Non-pigmented ciliary epithelial cell (primary cell): Measurements from ENCODE around the gene USP37.

ENCODE experiments used
- DNase-seq: peaks from one replicate; pipeline ENCODE4 v3.0.0-alpha.2; 2010; ENCODE audit warnings: low read depth

USP37 gene

GRCh38 chr2:218431878-218432277 lies 136.3 kb downstream of the USP37 start:
- DNase-seq: no peak

DNA sequence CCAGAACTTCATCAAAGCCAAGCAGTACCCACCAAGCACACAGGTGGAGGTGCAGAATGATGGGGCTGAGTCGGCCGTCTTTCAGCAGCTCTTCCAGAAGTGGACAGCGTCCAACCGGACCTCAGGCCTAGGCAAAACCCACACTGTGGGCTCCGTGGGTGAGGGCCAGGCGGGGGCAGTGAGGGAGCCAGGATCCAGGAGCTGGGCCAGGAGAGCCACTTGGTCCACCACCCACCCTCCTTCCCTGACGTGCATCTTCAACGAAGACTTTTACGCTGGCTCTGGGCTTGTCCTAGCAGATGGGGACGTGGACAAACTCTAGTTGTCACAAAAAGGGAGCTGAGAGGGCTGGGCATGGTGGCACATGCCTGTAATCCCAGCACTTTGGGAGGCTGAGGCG lies 137.4 kb downstream of the USP37 start:
- no peak for DNase-seq

DNA sequence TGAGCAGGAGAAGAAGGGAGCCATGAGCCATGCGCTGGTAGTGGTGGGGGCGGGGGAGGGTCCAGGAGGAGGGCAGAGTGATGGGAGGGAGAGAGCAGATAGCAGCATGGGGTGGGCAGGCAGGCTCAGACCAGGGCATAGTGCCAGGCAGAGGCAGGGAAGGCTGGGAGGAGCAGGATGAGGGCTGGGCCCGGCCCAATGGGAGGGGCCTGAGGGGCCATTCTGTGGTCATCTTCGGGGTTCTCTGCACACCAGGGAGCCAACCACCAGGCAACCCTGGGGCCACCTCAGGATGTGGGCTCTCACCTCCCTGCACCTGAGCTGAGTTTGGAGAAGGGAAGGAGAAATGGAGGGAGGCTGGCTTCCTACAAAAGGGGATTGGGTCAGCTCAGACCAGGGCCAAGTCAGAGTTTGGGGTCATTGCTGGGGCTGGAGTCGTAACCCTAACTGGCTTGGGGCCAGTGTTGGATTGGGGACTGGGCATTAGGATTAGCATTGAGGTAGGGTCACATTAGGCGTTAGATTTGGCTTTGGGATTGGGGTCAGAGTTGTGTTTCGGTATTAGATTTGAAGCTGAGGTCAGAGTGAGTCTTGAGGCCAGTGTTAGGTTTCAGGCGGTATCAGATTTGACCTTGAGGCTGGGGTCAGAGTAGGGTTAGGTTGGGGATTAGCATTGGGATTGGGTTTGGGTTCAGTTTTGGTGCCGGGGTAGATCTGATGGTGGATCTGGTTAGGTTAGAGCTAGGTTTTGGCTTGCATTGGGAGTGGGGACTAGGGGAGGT lies 138.0 kb downstream of the USP37 start:
- DNase-seq: no peak

DNA sequence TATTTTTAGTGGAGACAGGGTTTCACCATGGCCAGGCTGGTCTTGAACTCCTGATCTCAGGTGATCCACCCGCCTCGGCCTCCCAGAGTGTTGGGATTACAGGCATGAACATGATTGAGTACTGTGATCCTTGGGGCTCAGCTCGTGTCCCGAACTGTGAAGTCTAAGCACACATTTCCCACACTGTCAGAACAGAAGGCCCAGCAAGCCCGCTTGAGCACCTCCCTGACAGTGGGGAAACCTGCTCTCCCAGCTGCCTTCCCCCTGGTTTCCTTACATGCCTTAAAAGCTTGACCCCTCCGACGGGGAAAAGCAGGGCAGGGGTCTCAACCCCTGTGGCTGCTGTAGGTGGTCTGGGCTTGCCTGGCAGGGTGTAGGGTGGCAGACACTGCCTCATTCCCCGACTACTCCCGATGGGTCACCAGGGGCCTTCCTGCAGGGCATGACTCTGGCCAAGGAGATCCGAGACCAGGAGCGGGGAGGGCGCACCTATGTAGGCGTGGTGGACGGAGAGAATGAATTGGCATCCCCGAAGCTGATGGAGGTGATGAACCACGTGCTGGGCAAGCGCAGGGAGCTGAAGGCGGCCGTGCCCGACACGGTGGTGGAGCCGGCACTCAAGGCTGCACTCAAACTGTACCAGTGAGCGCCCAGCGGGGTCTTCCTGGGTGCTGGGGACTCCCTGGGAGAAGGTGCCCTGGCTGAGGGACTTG lies 139.1 kb downstream of the USP37 start:
- DNase-seq: no peak

DNA sequence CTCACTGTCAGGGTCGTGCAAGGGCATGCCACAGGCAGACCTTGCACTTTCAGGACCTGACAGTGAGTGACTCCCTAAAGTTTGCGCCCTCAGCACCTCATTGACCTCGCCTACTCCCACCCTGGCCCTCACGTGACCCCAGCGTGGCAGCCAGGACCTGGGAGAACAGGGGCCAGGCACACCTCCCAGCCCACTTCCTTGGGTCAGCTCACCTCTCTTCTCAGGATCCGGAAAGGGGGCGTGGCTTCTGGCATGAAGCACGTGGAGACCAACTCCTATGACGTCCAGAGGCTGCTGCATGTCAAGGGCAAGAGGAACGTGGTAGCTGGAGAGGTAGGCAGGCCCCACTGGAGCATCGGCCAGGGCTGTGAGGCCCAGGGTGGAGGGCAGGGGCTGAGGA lies 140.4 kb downstream of the USP37 start:
- no peak for DNase-seq

DNA sequence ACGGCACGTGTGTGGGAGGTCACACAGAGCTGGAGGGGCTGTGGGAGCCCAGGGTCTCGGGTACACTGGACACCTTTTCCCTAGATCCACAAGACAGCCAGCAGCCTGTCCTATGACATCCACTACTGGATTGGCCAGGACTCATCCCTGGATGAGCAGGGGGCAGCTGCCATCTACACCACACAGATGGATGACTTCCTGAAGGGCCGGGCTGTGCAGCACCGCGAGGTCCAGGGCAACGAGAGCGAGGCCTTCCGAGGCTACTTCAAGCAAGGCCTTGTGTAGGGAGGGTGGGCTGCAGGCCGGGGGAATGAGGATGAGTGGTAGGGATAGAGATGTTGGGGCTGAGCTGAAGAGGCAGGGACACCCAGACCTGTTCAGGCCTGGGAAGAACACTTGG lies 142.6 kb downstream of the USP37 start:
- no peak for DNase-seq

GRCh38 chr2:218423584-218423983 lies 144.6 kb downstream of the USP37 start:
- no peak for DNase-seq

- DNase-seq: no peak
Measured at GRCh38 chr2:218422403-218423086, 145.6 kb downstream of the USP37 start.

- no peak for DNase-seq
Measured at GRCh38 chr2:218421027-218421426, 147.1 kb downstream of the USP37 start.

- no peak for DNase-seq
Measured at GRCh38 chr2:218419630-218420216, 148.4 kb downstream of the USP37 start.

DNA sequence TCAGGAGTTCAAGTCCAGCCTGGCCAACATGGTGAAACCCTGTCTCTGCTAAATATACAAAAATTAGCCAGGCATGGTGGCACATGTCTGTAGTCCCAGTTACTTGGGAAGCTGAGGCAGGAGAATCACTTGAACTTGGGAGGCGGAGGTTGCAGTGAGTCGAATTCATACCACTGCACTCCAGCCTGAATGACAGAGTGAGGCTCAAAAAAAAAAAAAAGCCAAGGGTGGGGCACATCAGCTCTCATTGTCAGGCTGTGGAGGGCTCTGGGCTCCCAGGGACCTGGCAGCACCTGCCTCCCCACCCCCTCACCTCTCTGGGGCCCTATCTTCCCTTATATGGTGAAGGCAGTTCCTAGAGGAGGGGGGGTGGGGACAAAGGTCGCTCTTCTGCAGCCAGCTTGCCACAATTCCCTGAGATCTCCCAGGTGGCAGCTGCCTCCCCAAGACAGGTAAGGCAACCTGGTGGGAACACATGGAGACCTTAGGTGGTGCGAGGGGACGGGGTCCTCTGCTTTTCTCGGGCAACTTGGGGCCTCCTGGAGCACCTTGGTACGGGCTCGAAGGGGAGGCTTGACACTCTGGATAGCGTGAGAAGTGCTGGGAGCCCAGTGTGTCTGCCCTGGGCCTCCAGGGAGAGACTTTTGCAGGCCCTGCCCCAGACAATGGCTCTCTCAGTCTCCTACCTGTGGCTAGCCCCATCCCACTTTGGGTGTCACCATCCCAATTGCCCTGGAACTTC lies 149.3 kb downstream of the USP37 start, which contains the start of gene VIL1:
Gene VIL1 (plus strand): TSS at position 407 of the 742 bp plus-strand sequence. CDS start 4,656 bp downstream, outside the sequence.
- DNase-seq: no peak

DNA sequence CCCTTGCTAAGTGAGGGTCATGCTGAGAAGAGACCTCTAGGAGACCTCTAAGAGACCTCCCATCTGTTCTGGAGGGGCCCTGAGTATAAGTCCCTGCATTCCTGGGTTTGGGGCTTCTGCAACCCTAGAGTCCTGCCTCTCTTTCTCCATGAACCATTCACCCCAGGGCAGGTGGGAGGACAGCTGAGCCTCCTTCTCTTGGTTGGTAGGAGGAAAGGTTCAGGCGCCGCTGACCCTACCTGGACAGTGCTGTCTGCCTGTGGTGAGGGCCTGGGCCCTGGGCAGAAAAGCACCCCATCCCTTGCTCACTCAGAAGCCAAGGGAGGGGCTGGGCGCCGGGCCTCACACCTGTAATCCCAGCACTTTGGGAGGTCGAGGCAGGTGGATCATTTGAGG lies 149.8 kb downstream of the USP37 start:
- DNase-seq: no peak

DNA sequence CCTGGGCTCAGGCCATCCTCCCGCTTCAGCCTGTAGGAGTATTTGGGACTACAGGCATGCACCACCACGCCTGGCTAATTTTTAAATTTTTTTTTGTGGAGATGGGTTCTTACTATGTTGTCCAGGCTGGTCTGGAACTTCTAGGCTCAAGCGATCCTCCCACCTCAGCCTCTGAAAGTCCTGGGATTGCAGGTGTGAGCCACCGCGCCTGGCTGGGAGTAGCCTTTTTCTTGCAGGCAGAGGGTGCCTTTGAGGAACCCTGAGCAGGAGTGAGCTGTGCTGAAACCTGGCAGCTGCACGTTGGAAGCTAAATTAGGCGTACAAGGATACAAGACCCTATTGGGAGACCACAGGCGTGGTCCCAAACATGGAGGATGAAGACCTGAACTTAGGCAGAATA lies 160.4 kb downstream of the USP37 start:
- no peak for DNase-seq

DNA sequence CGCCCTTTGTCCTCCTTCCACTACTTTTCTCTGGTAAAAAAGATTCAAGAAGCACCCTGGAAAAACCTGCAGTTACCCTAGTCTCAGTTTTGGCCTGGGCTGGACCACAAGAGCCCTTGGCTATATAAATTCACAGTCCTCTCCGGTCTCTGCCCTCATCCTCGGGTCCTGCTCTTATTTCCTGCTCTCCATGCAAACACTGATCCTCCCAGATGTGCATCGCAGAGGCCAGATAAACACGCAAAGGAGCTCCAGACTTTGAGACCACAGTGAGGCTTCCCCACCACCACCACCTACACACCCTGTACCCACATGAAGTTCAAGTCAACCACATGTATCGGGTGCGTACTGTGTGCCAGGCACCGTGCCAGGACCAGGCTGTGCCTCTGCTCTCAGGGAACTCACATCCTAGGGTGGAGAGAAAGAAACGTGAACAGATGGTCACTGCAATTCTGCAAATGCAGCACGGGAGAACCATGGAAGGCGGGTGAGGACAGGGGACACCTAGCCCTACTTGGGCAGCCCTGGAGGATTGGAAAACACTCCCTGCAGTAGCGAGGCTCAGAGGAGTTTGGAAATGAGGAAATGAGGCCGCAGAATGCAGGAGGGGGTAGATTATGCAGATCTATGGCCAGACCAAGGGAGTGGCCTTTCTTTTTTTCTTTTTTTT lies 161.1 kb downstream of the USP37 start:
- no peak for DNase-seq

DNA sequence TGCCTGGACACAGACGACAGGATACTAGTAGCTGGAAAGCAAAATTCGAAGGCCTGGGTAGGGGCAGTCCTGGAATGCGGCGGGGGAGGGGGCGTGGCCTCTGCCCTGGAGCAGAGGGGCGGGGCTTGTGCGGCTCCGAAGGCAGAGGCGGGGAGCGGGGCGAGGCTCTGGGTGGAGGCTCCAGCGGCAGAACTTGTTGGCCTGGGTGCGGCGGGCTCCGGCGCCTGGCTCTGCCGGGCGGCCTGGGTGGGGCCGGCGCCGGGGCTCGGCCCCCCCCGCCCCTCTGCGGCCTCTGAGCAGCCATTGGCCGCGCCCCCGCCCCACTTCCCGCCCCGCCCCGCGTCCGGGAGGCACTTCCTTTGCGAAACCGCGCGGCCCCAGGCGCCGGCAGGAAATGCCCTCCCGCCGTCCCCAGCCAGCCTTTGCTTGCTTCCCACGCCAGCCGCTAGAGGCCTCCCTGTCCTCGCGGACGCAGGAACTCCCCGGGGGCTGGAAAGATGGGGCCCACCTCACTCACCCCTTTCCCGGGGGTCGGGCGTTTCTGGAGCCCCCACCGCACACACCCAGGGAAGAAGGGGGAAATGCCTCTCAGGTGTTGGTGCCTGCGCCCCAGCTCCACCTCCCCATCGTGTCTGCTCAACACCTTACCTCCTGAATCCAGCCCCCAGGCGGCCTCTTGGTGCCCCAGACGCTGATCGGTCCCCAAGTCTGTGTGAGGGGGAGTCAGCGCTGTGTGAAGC lies 161.8 kb downstream of the USP37 start:
- DNase-seq: no peak

- no peak for DNase-seq
Measured at GRCh38 chr2:218405746-218406208, 162.4 kb downstream of the USP37 start.

- no peak for DNase-seq
Measured at GRCh38 chr2:218405086-218405745, 162.9 kb downstream of the USP37 start.

- DNase-seq: no peak
Measured at GRCh38 chr2:218404351-218405085, 163.6 kb downstream of the USP37 start.

- DNase-seq: no peak
Measured at GRCh38 chr2:218403810-218404209, 164.3 kb downstream of the USP37 start.
